Colonic mucosa (tissue), 4 donors: ENCODE data around the gene TBC1D8. TPM values are rescaled to one million over a fixed set of nuclear protein-coding genes. Genes with fewer than 3 reads are reported as not detected.

ENCODE experiments used
- DNase-seq: peaks from one replicate; pipeline ENCODE4 v3.0.0-alpha.2; 2020
- H3K27ac ChIP-seq: fragments of 200-600 bp; one replicate; pipeline ENCODE4 v1.8.0; 2021
- H3K27me3 ChIP-seq: fragments of 200-600 bp; one replicate; pipeline ENCODE4 v1.8.0; 2021
- H3K36me3 ChIP-seq: fragments of 200-600 bp; one replicate; pipeline ENCODE4 v1.8.0; 2021
- H3K4me1 ChIP-seq: fragments of 200-600 bp; one replicate; pipeline ENCODE4 v1.8.0; 2021; ENCODE audit warnings: mild to moderate bottlenecking
- H3K4me3 ChIP-seq: fragments of 200-600 bp; one replicate; pipeline ENCODE4 v1.8.0; 2021
- H3K9ac ChIP-seq, 2 donors: one replicate each; pipeline ENCODE4 v1.7.0; 2013; ENCODE audit warnings: control low read depth in 2 of 2, low read depth in 2 of 2, low read length in 2 of 2
- H3K9me3 ChIP-seq: fragments of 200-600 bp; one replicate; pipeline ENCODE4 v1.8.0; 2021
- intact Hi-C: fragments of 100-400 bp; cut with DNase I; formaldehyde crosslinking; loops from one replicate; pipeline ENCODE4 v1.14.1; 2022
- total RNA-seq, 2 donors: library from RNA; stranded (reverse); fragmentation: NEBNext Ultra II Directional in 1 of 2; extraction: Animal tissue kit (Norgen Biotek cat#: 25700) in 1 of 2; gene quantifications; one replicate each; pipeline ENCODE4 v1.2.1, GENCODE V29; 2021
- TF ChIP-seq, protein P1 (sequence below): fragments of 200-600 bp; IDR thresholded peaks from one replicate; pipeline ENCODE4 v1.8.0; 2022; ENCODE audit warnings: antibody characterized with exemption, mild to moderate bottlenecking
- donor health status: healthy.
- donor health status: DM: no; HTN: no; CAD: no.
- donor health status: DM: no; HTN: no; CAD: no.

TBC1D8 gene
- total RNA-seq, 2 donors from 2014 or later: 10.3 to 11.8 TPM

DNA sequence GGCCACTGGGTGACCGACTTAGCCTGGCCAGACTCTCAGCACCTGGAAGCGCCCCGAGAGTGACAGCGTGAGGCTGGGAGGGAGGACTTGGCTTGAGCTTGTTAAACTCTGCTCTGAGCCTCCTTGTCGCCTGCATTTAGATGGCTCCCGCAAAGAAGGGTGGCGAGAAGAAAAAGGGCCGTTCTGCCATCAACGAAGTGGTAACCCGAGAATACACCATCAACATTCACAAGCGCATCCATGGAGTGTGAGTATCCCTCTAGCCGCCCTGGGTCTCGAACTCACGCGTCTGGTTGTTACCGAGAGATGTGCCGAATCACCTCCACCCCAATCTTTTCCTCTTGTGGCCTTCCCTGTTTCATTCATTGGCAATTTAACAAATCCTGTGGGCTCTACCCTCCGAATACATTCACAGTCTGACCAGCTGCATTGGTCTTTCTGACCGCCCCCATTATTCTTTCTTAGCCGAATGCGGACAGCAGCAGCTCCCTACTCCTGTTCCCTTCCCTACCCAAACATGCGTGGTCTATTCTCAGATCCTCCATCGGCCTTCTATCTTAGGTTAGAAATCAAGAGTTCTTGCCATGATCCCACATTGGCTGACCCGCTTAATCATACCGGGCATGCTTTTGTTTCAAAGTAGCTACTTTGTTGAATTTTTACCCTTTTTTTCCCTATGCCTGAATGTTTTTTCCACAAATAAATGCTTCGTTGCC is 148.5 kb downstream of the TBC1D8 start:
- peaks cover 30% of the 10 kb centered on the region for H3K36me3 ChIP-seq
- no peaks in the 10 kb centered on the region for H3K4me1 ChIP-seq
- H3K9me3 ChIP-seq: no peaks in the 10 kb centered on the region
- intact Hi-C loops: no loop called here
- peak overlapping the region; percentile 87 for H3K27ac ChIP-seq
- no peaks in the 10 kb centered on the region for H3K27me3 ChIP-seq
- H3K9ac ChIP-seq: peak overlapping the region; percentile 66 to 86
- DNase-seq: peak; percentile 29
- peak overlapping the region; percentile 93 for H3K4me3 ChIP-seq
- TF ChIP-seq, protein P1, sequence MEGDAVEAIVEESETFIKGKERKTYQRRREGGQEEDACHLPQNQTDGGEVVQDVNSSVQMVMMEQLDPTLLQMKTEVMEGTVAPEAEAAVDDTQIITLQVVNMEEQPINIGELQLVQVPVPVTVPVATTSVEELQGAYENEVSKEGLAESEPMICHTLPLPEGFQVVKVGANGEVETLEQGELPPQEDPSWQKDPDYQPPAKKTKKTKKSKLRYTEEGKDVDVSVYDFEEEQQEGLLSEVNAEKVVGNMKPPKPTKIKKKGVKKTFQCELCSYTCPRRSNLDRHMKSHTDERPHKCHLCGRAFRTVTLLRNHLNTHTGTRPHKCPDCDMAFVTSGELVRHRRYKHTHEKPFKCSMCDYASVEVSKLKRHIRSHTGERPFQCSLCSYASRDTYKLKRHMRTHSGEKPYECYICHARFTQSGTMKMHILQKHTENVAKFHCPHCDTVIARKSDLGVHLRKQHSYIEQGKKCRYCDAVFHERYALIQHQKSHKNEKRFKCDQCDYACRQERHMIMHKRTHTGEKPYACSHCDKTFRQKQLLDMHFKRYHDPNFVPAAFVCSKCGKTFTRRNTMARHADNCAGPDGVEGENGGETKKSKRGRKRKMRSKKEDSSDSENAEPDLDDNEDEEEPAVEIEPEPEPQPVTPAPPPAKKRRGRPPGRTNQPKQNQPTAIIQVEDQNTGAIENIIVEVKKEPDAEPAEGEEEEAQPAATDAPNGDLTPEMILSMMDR: no peak

DNA sequence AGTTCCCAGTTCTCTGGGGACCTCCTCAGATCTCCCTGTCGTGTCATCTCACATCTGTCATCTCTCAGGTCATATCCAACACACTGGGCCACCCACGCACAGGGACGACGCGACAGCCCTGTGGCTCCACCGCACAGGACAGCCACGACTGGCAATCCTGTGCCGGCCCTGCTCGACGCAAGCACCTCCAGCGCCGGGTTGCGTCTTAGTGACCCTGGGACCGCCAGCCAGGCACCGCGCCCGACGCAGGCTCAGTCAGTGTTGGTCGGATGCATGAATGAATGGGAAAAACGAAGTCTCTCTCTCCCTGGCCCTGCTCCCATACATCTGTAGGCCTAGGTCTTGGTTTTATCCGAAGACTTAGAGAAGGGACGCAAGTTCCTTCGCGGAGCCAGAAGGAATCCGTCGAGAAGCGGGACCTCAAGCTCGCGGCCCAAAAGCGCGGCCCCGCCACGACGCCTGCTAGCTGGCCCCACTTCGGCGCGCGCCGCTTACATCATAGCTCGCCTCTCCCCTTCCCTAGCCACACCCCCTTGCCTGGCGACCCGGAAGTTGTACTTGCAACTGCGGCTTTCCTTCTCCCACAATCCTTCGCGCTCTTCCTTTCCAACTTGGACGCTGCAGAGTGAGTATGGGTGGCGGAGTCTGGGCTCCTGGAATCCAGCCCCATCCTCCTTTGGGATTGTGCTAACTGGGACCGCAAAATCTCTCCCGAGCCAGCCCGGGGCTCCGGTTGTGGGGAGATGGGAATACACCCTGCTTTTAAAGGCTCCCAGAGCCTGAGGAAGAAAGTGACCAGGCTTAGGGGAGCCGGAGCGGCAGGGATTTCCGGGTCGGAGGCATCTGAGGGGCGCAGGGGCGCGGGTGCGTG is 149.3 kb downstream of the TBC1D8 start, which contains the start of gene RPL31:
RPL31 (plus strand) TSS at position 599 of the 871 bp plus-strand sequence. CDS start 413 bp downstream, outside the sequence.
- TF ChIP-seq, protein P1: no peak
- peak within 1 kb of the TSS; percentile 87 for H3K27ac ChIP-seq
- peak within 1 kb of the TSS; percentile 77 to 86 for H3K9ac ChIP-seq
- peak; percentile 98 for DNase-seq
- H3K4me1 ChIP-seq: no peaks in the 10 kb centered on the region
- peaks cover 25% of the 10 kb centered on the region for H3K36me3 ChIP-seq
- intact Hi-C loops: no loop called here
- H3K4me3 ChIP-seq: peak within 1 kb of the TSS; percentile 93
- H3K9me3 ChIP-seq: no peaks in the 10 kb centered on the region
- no peaks in the 10 kb centered on the region for H3K27me3 ChIP-seq

DNA sequence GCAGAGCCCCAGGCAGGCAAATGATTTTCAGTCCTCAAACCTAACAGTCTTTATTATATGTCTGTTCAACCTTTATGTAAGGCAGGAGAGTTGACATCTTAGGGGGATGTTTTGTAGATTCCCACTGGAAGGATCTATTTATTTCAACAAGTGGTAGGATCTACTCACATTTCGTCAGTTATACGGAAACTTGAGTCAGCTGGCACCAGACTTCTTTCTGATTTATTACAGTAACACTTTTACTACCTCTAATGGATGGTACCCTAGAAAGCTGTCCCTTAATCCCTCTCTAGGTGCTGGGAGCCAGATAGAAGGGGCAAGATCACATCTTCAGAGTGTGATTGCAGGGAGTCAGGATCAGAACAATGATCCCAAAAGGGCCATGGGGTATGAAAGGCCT is 151.2 kb downstream of the TBC1D8 start:
- TF ChIP-seq, protein P1: no peak
- Histone ChIP-seq H3K4me1 (no peaks in the 10 kb centered on the region), H3K9ac (no peak overlapping the region), H3K4me3 (no peak overlapping the region), H3K27ac (no peak overlapping the region), H3K9me3 (no peaks in the 10 kb centered on the region), H3K27me3 (no peaks in the 10 kb centered on the region), H3K36me3 (peaks cover 10% of the 10 kb centered on the region)
- no peak for DNase-seq
- intact Hi-C loops: no loop called here

DNA sequence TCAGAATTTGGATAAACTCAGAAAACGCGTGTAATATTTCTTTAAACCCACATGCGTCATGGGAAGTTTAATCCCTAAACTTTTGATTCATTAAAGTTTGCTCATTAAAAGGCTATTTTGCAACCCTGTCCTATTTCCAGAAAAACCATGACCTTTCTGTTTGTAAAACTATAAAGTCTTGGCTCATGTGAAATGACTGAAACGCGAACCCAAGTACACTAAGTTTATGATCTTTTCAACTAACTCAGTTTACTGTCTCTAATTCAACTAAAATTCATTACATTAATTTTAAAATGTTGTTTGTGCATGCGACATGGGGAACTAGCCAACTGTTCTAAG is 153.0 kb downstream of the TBC1D8 start:
- Histone ChIP-seq H3K4me1 (no peaks in the 10 kb centered on the region), H3K4me3 (no peak overlapping the region), H3K27ac (no peak overlapping the region), H3K9ac (no peak overlapping the region), H3K27me3 (no peaks in the 10 kb centered on the region), H3K36me3 (no peaks in the 10 kb centered on the region), H3K9me3 (no peaks in the 10 kb centered on the region)
- intact Hi-C loops: no loop called here
- no peak for DNase-seq
- TF ChIP-seq, protein P1: no peak

DNA sequence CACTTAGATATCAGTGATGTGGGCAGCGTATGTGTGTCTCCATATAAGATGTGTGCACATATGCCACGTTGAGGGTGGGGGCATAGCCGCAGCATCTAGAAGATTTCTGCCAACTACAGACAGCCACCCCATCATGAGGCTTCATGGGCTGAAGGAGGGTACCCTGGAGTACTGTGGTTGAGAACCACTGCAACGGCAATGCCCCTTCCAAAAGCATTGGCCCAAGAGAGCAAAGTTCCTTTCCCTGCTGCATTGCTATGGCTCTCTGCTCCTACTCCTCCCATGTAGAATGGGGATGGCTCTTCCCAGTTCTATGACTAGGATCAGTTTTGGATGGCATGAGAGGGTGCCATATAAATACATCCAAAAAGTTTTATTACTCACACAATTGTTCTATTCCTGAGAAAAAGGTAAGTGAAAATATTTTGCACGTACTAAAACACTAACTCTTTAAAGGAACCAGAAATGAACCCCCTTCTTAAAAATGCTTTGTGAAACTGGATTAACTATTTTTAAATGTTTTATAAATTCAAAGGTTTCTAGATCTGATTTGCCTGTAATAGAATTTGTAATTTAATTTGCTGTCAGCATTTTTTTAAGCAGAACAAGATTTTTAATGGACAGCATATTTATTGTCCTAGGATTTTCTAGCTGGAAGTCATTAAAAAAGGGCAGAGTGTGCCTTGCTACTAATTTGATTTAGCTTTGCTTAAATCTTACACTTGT is 153.5 kb downstream of the TBC1D8 start:
- H3K27me3 ChIP-seq: no peaks in the 10 kb centered on the region
- intact Hi-C loops: no loop called here
- no peak overlapping the region for H3K27ac ChIP-seq
- H3K9ac ChIP-seq: peak overlapping the region in 1 of 2 donors; percentile 14
- H3K36me3 ChIP-seq: no peaks in the 10 kb centered on the region
- no peaks in the 10 kb centered on the region for H3K9me3 ChIP-seq
- TF ChIP-seq, protein P1: no peak
- no peak for DNase-seq
- H3K4me1 ChIP-seq: no peaks in the 10 kb centered on the region
- H3K4me3 ChIP-seq: no peak overlapping the region
